ENCODE results near the gene SUMF1.

DNA sequence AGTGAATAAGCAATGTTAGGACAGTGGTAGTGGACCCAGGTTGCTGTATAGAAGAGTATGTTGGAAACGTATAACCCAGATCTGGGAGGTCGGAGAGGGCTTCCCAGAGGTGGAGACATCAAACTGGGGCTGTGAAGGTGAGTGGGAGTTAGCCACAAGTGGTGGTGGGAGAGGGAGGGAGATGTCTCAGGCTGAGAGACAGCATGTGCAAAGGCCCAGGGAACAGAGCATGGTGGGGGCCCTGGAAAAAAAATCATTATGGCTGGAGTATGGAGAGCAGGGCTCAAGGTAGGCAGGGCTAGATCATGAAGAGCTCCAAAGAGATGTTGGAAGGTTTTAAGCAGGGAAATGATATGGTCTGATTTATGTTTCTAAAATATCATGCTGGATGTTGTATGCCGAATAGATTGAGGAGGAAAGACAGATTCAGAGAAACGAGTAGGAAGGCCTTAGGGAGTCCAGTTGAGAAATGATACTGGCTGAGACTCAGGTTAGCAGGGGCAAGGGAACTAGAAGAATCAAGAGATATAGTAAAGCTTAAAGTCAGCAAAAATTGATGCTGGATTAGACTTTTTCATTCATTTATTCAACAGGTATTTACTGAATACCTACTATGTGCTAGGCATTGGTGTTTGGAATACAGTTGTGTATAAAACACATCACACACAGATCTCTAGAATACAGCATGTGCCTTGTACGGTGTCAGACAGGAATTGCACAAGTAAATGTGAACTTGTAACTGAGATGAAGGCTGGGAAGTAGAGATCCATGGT, 43.1 kb upstream of the SUMF1 start:
- TF ChIP-seq, protein P1, sequence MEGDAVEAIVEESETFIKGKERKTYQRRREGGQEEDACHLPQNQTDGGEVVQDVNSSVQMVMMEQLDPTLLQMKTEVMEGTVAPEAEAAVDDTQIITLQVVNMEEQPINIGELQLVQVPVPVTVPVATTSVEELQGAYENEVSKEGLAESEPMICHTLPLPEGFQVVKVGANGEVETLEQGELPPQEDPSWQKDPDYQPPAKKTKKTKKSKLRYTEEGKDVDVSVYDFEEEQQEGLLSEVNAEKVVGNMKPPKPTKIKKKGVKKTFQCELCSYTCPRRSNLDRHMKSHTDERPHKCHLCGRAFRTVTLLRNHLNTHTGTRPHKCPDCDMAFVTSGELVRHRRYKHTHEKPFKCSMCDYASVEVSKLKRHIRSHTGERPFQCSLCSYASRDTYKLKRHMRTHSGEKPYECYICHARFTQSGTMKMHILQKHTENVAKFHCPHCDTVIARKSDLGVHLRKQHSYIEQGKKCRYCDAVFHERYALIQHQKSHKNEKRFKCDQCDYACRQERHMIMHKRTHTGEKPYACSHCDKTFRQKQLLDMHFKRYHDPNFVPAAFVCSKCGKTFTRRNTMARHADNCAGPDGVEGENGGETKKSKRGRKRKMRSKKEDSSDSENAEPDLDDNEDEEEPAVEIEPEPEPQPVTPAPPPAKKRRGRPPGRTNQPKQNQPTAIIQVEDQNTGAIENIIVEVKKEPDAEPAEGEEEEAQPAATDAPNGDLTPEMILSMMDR (conservative IDR thresholded peaks at IDR 0.05; ENCODE audit: low read depth, low read length), result no peak
- TF ChIP-seq EZH2phosphoT487 (IDR thresholded peaks at IDR 0.05; ENCODE audit: borderline replicate concordance, low read length), result no peak

Measured in PC-3 (cell line).